GM19043 (cell line): Measurements from ENCODE around the gene CD9.
"Not testable (repeated sequence)": the region's sequence is repeated elsewhere in the genome, so short reads cannot be mapped to it uniquely, and the experiment has no call there.

Experiments used
- ATAC-seq: cut with Tn5 transposase; IDR thresholded peaks from one replicate; pipeline ENCODE4 v1.9.1; 2021; ENCODE audit warnings: low read depth; ENCODE audit not compliant: unreplicated experiment

Gene CD9, protein sequence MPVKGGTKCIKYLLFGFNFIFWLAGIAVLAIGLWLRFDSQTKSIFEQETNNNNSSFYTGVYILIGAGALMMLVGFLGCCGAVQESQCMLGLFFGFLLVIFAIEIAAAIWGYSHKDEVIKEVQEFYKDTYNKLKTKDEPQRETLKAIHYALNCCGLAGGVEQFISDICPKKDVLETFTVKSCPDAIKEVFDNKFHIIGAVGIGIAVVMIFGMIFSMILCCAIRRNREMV

DNA sequence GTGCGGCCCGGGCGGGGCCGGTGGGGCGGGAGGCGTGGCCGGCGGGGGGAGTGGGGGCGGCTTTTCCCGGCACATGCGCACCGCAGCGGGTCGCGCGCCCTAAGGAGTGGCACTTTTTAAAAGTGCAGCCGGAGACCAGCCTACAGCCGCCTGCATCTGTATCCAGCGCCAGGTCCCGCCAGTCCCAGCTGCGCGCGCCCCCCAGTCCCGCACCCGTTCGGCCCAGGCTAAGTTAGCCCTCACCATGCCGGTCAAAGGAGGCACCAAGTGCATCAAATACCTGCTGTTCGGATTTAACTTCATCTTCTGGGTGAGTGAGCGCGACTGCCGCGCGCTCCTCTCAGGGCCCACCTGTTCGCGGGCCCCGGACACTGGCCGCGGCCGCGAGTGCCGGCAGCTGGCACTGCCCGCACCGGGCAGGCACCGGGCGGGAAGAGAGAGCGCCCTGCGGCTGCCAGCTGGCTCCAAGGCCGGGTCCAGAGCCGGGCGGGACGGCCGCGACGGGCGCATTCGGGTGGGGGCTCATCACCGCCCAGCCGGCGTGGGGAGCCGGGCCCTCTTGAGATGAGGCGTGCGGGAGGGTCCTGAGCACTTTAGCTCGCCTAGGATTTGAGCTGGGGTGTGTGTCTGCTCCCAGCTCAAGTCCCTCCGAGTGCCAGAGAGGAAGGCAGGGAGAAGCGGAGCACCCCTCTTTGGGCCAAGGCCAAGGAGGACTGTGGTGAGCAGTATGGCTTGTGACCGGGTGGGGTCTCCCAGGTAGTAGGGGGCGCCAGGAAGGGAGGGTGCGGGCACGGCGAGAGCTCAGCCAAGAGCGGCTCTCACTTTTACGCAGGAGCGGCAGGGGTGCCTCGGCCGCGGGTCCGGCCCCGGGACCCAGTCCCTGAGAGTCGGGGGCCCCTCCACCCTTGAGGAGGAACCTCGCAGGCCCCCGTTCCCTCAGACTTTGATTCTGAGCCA, at the start of gene CD9:
Gene CD9 (plus strand): TSS at position 145 of the 957 bp plus-strand sequence. CDS start 100 bp downstream, at position 245.
- ATAC-seq = no peak

- no peak for ATAC-seq
These were observed 45.3 kb upstream of the CD9 start for GRCh38 chr12:6154730-6155459.

- ATAC-seq = no peak
These were observed 42.7 kb upstream of the CD9 start for GRCh38 chr12:6157482-6157881.

GRCh38 chr12:6158255-6158654, 41.9 kb upstream of the CD9 start:
- ATAC-seq = no peak

GRCh38 chr12:6158749-6159148, 41.5 kb upstream of the CD9 start:
- no peak for ATAC-seq

GRCh38 chr12:6159166-6160011, 40.8 kb upstream of the CD9 start:
- not testable (repeated sequence) for ATAC-seq

DNA sequence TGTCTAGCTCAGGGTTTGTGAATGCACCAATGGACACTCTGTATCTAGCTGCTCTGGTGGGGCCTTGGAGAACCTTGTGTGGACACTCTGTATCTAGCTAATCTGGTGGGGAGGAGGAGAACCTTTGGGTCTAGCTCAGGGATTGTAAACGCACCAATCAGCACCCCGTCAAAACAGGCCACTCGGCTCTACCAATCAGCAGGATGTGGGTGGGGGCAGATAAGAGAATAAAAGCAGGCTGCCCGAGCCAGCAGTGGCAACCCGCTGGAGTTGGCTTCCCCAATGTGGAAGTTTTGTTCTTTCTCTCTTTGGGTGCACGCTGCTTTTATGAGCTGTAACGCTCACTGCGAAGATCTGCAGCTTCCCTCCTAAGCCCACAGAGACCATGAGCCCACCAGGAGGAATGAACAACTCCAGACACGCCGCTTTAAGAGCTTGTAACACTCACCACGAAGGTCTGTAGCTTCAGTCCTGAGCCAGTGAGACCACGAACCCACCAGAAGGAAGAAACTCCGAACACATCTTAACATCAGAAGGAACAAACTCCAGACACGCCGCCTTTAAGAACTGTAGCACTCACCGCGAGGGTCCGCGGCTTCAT, 40.1 kb upstream of the CD9 start:
- ATAC-seq = not testable (repeated sequence)

DNA sequence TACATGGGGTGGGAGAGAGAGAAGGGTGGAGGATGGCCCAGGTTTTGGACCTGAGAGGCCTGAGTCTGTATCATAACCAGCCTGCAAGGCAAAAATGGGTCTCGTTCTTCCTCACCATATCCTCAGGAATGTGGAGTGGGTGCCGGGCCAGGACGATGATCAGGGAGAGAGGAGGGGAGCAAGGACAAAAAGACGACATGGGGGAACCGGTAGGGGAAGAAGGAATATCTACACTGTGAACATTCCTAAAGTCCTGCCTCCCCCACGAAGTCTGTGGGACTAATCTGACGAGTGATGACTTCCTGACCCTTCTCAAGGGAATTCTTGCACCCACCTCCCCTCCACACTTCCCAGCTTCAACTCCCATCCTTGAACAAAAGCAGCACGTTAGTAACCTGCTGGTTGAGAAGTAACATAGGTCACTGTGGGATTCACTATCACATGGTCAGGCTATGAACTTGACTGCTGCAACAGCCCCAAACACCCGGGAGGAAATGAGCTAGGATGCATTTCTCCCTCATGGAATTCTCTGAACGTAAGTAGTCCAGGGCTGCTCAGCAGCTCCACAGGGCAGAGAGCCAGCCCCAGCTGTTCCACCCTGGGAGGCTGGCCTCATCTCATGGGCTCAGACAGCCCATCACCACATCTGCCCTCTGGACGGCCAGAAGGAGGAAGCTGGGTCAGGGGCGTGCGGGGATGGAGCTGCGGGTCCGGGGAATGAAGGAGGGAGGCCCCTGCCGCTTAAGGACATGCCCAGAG, 38.9 kb upstream of the CD9 start:
- ATAC-seq = no peak

DNA sequence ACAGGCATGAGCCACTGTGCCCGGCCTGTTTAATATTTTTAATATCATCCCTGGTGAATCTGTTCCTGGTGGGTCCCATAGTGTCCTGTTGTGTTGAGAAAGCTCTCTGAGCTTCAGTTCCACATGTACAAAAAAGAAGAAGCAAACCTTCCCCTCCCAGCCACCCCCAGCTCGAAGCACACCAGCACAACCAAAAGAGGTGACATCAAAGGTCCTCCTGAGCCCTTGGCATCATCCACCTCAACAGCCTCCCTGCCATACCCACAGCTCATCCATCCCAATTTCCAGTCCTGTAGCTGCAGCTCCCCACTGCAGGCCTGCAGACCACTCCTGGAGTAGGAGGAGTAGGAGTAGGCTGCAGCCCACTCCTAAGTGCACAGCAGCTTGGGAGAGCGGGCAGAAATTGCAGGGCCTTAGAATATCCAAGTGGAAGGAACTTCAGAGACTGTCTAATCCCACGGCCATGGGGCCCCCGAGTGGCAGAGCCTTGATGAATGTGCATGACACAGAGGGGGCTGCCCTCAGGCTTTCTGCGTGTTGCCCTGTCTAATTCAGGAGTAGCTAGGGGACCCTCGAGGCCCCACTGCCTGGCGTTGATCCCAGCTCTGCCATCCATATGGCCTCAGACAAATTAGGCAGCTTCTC, 36.7 kb upstream of the CD9 start:
- ATAC-seq = no peak

GRCh38 chr12:6165395-6165794, 34.8 kb upstream of the CD9 start:
- ATAC-seq = no peak

GRCh38 chr12:6166808-6167207, 33.4 kb upstream of the CD9 start:
- no peak for ATAC-seq

- ATAC-seq = peak; percentile 79
These were observed 32.6 kb upstream of the CD9 start for GRCh38 chr12:6167327-6168280.

- ATAC-seq = no peak
These were observed 28.7 kb upstream of the CD9 start for GRCh38 chr12:6171409-6172015.

- ATAC-seq = no peak
These were observed 28.1 kb upstream of the CD9 start for GRCh38 chr12:6172086-6172485.

GRCh38 chr12:6172862-6173261, 27.3 kb upstream of the CD9 start:
- no peak for ATAC-seq

- ATAC-seq = no peak
These were observed 22.4 kb upstream of the CD9 start for GRCh38 chr12:6177642-6178358.
